NB4 (cell line): Measurements from ENCODE around the gene ACACA.

Experiments
- DNase-seq: peaks from one replicate; pipeline ENCODE4 v3.0.0; 2010; ENCODE audit warnings: low read depth
- H3K4me3 ChIP-seq: one replicate; pipeline ENCODE4 v1.5.1; 2011; ENCODE audit warnings: mild to moderate bottlenecking, low read depth, low read length, moderate library complexity
- MYC ChIP-seq: IDR thresholded peaks from 2 replicates; pipeline ENCODE4 v1.6.1; 2011; ENCODE audit warnings: low read depth, low read length
- POLR2A ChIP-seq: IDR thresholded peaks from 2 replicates; pipeline ENCODE4 v1.6.1; 2011; ENCODE audit warnings: mild to moderate bottlenecking; ENCODE audit not compliant: insufficient read length; ENCODE audit errors: extremely low read depth
- TF ChIP-seq, protein P1 (sequence below): IDR thresholded peaks from one replicate; pipeline ENCODE4 v1.5.1; 2012; ENCODE audit warnings: low read depth, low read length
- TF ChIP-seq, protein P2 (sequence below): IDR thresholded peaks from 2 replicates; pipeline ENCODE4 v1.6.1; 2011; ENCODE audit warnings: low read depth, low read length

The ACACA gene

DNA sequence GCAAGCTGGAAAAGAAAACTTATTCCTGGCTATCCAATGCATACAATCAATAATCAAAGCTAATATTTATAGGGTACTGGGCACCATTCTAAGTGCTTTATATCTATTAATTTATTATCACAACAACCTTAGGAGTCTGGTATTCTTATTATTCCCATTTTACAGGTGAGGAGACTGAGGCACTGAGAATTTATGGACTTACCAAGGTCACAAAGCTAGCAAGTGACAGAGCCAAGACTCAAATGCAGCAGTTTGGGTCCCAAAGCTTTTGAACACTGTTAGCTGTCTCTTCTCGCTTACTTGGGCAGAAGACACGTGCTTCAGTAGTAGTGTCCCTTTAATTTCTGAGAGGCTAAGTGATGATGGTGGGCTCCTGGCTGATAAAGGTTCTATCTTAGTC lies 305.3 kb downstream of the ACACA start:
- H3K4me3 ChIP-seq, result no peak overlapping the region
- TF ChIP-seq, protein P1, sequence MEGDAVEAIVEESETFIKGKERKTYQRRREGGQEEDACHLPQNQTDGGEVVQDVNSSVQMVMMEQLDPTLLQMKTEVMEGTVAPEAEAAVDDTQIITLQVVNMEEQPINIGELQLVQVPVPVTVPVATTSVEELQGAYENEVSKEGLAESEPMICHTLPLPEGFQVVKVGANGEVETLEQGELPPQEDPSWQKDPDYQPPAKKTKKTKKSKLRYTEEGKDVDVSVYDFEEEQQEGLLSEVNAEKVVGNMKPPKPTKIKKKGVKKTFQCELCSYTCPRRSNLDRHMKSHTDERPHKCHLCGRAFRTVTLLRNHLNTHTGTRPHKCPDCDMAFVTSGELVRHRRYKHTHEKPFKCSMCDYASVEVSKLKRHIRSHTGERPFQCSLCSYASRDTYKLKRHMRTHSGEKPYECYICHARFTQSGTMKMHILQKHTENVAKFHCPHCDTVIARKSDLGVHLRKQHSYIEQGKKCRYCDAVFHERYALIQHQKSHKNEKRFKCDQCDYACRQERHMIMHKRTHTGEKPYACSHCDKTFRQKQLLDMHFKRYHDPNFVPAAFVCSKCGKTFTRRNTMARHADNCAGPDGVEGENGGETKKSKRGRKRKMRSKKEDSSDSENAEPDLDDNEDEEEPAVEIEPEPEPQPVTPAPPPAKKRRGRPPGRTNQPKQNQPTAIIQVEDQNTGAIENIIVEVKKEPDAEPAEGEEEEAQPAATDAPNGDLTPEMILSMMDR, result no peak
- TF ChIP-seq MYC (no peak), POLR2A (no peak)
- TF ChIP-seq, protein P2, sequence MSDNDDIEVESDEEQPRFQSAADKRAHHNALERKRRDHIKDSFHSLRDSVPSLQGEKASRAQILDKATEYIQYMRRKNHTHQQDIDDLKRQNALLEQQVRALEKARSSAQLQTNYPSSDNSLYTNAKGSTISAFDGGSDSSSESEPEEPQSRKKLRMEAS, result no peak
- no peak for DNase-seq

DNA sequence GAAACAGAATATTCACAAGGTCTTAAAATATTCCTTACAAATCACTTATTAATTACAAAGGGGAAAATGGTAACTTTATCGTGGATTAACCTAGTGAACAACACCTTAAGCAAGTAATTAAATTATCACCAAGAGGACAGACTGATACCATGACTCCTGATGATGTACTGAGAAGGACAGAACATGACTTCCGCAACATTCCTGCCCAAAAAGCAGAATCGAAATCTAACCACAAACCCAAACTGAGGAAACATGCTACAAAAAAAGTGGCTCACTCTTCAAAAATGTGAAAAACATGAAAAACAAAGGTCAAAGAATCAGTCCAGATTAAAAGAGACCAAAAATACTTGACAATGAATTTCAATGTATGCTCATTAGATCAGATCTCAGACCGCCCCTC lies 306.4 kb downstream of the ACACA start:
- no peak for DNase-seq
- no peak overlapping the region for H3K4me3 ChIP-seq
- TF ChIP-seq MYC (no peak), POLR2A (no peak)
- TF ChIP-seq, protein P1, result no peak
- TF ChIP-seq, protein P2, result no peak

DNA sequence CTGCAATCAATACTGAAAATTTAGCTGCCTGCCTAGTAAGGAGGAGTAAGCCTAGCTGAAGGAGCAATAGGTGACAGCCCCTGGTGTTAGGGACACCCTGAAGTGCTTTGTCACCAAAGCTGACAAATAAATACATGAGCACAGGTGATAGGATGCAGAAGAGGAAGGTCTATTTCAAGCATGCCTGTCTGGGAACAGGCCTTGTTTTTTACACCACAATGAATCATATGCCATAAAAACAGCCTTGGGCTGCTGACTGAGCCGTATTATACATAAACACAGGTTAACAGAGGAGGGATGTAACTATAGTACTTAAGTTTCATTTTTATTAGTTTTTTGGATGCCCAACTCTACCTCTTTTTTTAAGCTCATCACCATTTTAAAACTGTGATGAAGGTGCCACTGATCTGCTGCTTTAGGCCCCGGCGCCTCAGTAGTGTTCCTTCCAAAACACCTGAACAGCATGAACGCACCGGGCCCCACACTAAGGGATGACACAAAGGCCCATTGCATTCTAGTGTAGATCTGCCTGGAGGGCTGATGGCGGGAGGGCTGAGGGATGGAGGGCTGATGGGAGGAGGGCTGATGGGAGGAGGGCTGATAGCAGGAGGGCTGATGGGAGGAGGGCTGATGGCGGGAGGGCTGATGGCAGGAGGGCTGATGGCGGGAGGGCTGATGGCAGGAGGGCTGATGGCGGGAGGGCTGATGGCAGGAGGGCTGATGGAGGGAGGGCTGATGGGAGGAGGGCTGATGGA lies 307.5 kb downstream of the ACACA start:
- H3K4me3 ChIP-seq, result no peak overlapping the region
- TF ChIP-seq MYC (no peak), POLR2A (no peak)
- TF ChIP-seq, protein P1, result no peak
- TF ChIP-seq, protein P2, result no peak
- no peak for DNase-seq

DNA sequence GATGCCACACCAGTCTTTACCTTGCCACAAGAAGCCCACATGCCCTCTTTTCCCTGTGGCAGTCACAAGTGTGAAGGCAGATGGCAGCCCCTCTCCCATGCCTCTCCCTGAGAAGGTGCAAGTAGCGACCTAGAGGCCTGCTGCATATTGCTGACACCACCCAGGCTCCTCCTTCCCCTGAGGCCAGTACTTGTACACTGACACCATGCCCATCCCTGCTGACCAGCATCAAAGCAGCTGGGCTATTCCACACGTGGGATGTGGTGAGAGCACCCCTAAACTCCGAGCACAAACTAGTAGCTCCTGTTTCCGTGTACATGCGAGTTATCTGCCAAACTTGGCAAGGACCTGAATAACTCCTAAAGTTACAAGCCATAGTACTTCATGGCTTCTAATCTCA lies 308.5 kb downstream of the ACACA start:
- TF ChIP-seq POLR2A, result no peak
- TF ChIP-seq, protein P2, result no peak
- TF ChIP-seq, protein P1, result no peak
- no peak for TF ChIP-seq MYC
- H3K4me3 ChIP-seq, result no peak overlapping the region
- DNase-seq, result no peak

DNA sequence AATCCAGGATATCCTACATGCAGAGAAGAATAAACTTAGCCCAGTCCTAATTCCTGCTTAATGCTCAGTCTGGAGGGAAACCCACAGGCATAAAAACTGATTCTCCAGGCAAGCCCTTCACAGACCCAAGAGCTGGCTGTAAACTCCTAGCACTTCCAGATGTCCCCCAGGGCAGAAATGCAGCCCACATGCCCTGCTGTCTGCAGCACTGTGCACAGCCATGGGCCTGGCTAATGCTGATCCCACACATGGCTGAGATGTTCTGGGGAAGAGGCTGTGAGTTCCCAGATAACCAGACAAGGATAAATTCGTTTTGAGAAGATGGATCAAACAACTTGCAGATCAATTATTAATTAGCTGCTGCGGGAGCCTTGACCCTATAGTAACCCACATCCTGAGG lies 309.5 kb downstream of the ACACA start:
- TF ChIP-seq MYC (no peak), POLR2A (no peak)
- TF ChIP-seq, protein P2, result no peak
- TF ChIP-seq, protein P1, result no peak
- H3K4me3 ChIP-seq, result no peak overlapping the region
- DNase-seq, result no peak
